ENCODE measurements around the gene NAP1L4. TPM values are rescaled to one million over a fixed set of nuclear protein-coding genes. Genes with fewer than 3 reads are reported as not detected.

Gene NAP1L4
- total RNA-seq, 2 experiments from 2014 or later: 262 to 285 TPM

- ATAC-seq (ENCODE audit: poor library complexity): no peak
- CTCF ChIA-PET: no interaction called here
- no peaks in the 10 kb centered on the region for H3K36me3 Mint-ChIP-seq (ENCODE audit: low read depth)
- DNase-seq: no peak
- Histone ChIP-seq H3K36me3 (ENCODE audit: insufficient read depth, low read length) (no peaks in the 10 kb centered on the region), H3K4me3 (ENCODE audit: low read length) (no peak overlapping the region), H3K4me1 (ENCODE audit: insufficient read depth, low read length) (peaks cover 17% of the 10 kb centered on the region), H3K9me3 (ENCODE audit: control insufficient read depth in 1 of 2, insufficient read depth in 1 of 2, low read length in 2 of 2) (no peaks in the 10 kb centered on the region), H3K27ac (ENCODE audit: low read depth in 1 of 2, low read length in 2 of 2) (no peak overlapping the region), H3K27me3 (ENCODE audit: control insufficient read depth in 1 of 2, insufficient read depth in 2 of 2, low read length in 2 of 2) (no peaks in the 10 kb centered on the region)
- intact Hi-C loops (cut with DNase I, micrococcal nuclease): no loop called here
- no peak overlapping the region for H3K27ac Mint-ChIP-seq
- TF ChIP-seq, protein P1, sequence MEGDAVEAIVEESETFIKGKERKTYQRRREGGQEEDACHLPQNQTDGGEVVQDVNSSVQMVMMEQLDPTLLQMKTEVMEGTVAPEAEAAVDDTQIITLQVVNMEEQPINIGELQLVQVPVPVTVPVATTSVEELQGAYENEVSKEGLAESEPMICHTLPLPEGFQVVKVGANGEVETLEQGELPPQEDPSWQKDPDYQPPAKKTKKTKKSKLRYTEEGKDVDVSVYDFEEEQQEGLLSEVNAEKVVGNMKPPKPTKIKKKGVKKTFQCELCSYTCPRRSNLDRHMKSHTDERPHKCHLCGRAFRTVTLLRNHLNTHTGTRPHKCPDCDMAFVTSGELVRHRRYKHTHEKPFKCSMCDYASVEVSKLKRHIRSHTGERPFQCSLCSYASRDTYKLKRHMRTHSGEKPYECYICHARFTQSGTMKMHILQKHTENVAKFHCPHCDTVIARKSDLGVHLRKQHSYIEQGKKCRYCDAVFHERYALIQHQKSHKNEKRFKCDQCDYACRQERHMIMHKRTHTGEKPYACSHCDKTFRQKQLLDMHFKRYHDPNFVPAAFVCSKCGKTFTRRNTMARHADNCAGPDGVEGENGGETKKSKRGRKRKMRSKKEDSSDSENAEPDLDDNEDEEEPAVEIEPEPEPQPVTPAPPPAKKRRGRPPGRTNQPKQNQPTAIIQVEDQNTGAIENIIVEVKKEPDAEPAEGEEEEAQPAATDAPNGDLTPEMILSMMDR (IDR thresholded peaks at IDR 0.05): no peak
- peaks cover 12% of the 10 kb centered on the region for H3K4me1 Mint-ChIP-seq (ENCODE audit: low read depth)
- POLR2A ChIA-PET: no interaction called here
- no peaks in the 10 kb centered on the region for H3K27me3 Mint-ChIP-seq
- no peaks in the 10 kb centered on the region for H3K9me3 Mint-ChIP-seq
- H3K4me3 Mint-ChIP-seq: no peak overlapping the region
These were observed 80.2 kb downstream of the NAP1L4 start for GRCh38 chr11:2911785-2912391.

DNA sequence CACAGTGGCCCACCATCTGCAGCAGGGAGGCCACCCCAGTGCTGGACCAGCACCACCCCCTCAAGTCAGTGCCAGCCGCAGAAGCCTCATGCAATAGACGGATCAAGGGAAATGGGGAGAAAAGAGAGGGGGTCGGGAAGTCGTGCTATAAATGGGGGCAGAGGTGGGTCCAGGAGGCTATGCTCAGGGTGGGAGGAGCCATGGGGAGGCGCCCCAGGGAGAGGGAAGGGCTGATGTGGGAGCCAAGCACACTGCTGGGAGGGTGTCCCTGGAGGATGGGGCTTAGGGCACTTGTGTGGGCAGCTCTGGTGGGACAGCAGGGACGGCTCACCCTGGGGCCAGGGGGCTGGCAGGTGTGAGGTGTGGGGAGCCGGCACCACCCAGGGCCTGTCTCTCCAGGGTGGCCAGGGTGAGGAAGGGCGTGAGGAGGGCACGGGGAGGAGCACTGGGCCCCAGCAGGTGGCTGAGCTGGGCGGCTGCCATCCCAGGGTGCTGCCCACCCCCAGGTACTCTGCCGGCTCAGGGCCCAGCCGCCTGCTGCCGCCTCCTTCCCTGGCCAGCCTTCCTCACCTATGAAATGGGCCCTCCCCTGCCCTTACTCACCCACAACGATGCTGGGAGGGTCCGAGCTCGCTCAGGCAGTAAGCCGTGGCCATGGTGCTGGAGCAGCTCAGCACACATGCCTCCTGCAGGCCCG is 80.9 kb downstream of the NAP1L4 start:
- CTCF ChIA-PET: no interaction called here
- TF ChIP-seq, protein P1 (IDR thresholded peaks at IDR 0.05): no peak
- H3K27ac Mint-ChIP-seq: no peak overlapping the region
- no peak overlapping the region for H3K27ac ChIP-seq (ENCODE audit: low read depth in 1 of 2, low read length in 2 of 2)
- no peak for ATAC-seq (ENCODE audit: poor library complexity)
- H3K27me3 Mint-ChIP-seq: no peaks in the 10 kb centered on the region
- H3K36me3 Mint-ChIP-seq (ENCODE audit: low read depth): no peaks in the 10 kb centered on the region
- no peak overlapping the region for H3K4me3 ChIP-seq (ENCODE audit: low read length)
- POLR2A ChIA-PET: no interaction called here
- peaks cover 12% of the 10 kb centered on the region for H3K4me1 Mint-ChIP-seq (ENCODE audit: low read depth)
- H3K36me3 ChIP-seq (ENCODE audit: insufficient read depth, low read length): no peaks in the 10 kb centered on the region
- H3K4me1 ChIP-seq (ENCODE audit: insufficient read depth, low read length): peaks cover 17% of the 10 kb centered on the region
- no peaks in the 10 kb centered on the region for H3K9me3 ChIP-seq (ENCODE audit: control insufficient read depth in 1 of 2, insufficient read depth in 1 of 2, low read length in 2 of 2)
- no peak for DNase-seq
- H3K27me3 ChIP-seq (ENCODE audit: control insufficient read depth in 1 of 2, insufficient read depth in 2 of 2, low read length in 2 of 2): no peaks in the 10 kb centered on the region
- no peaks in the 10 kb centered on the region for H3K9me3 Mint-ChIP-seq
- no peak overlapping the region for H3K4me3 Mint-ChIP-seq
- intact Hi-C loops (cut with DNase I, micrococcal nuclease): no loop called here

DNA sequence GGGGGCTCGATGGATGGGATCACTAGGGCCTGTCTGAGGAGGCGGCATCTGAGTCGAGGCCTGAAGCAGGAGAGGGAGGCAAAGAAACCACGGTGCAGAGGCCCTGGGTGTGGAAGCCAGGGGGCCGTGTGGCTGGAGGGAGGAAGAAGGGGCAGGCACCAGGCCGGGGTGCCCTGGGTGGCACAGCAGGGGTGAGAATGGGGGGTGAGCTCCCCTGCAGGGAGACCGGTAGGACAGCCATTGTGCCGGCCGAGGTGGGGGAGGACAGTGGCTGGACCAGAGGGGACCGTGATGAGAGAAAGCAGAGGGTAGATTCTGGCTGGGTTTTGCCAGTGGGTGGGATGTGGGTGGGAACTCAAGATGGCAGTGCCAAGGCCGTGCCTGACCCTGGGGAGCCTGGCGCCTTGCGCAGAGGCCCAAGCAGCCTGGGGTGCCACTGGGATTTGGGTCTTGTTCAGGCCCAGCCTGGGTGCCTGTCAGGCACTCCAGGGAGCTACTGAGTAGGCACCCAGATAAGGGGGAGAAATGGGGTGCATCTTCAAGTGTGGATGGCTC is 81.7 kb downstream of the NAP1L4 start:
- Mint-ChIP-seq H3K36me3 (ENCODE audit: low read depth) (peaks cover 3% of the 10 kb centered on the region), H3K4me3 (no peak overlapping the region), H3K27me3 (no peaks in the 10 kb centered on the region), H3K4me1 (ENCODE audit: low read depth) (peaks cover 12% of the 10 kb centered on the region), H3K27ac (no peak overlapping the region), H3K9me3 (no peaks in the 10 kb centered on the region)
- H3K27me3 ChIP-seq (ENCODE audit: control insufficient read depth in 1 of 2, insufficient read depth in 2 of 2, low read length in 2 of 2): no peaks in the 10 kb centered on the region
- ATAC-seq (ENCODE audit: poor library complexity) (no peak), DNase-seq (no peak)
- CTCF ChIA-PET: no interaction called here
- TF ChIP-seq, protein P1 (IDR thresholded peaks at IDR 0.05): no peak
- no peak overlapping the region for H3K27ac ChIP-seq (ENCODE audit: low read depth in 1 of 2, low read length in 2 of 2)
- H3K9me3 ChIP-seq (ENCODE audit: control insufficient read depth in 1 of 2, insufficient read depth in 1 of 2, low read length in 2 of 2): no peaks in the 10 kb centered on the region
- POLR2A ChIA-PET: no interaction called here
- no peaks in the 10 kb centered on the region for H3K36me3 ChIP-seq (ENCODE audit: insufficient read depth, low read length)
- intact Hi-C loops (cut with DNase I, micrococcal nuclease): no loop called here
- H3K4me1 ChIP-seq (ENCODE audit: insufficient read depth, low read length): peaks cover 17% of the 10 kb centered on the region
- H3K4me3 ChIP-seq (ENCODE audit: low read length): no peak overlapping the region
